Measurements from ENCODE around the gene BMPR1B. TPM values are rescaled to one million over a fixed set of nuclear protein-coding genes. Genes with fewer than 3 reads are reported as not detected.

Gene BMPR1B
- total and polyA plus RNA-seq, 9 of the 15 experiments (the other 6 are each of a cell fraction or from before 2014, with no cell fraction given) = 0.01 TPM; not detected in 8

DNA sequence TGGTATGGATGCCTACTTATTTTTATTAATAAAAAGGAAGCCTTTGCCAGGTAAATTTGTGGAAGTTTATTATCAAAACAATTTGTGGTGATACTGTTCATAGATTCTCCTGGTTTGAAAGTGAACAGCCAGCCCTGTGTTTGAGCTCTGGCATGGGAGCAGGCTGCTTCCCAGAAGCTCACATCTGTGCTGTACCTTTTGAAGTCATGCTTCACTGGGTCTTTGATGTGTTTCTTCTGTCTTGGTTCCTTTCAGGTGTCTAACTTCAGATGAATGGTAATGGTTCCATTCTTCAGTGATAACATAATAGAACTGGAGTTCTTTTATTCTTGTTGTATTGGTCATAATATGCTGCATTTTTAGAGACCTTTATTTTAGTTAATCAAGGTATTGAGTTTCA lies 85.5 kb downstream of the BMPR1B start:
- FAIRE-seq (no peak), ATAC-seq (no peak), DNase-seq (ENCODE audit: extremely low read depth in 1 of 4, low spot score in 3 of 4) (no peak)
- H2AFZ ChIP-seq (ENCODE audit: low read depth, low read length) = no peak overlapping the region
- H3K9ac ChIP-seq (ENCODE audit: insufficient read depth in 1 of 2, low read depth in 2 of 2, low read length in 2 of 2) = no peak overlapping the region
- H3K4me2 ChIP-seq (ENCODE audit: insufficient read depth, low read length) = no peak overlapping the region
- in situ Hi-C loops (cut with MboI) (no loop called here), intact Hi-C loops (cut with micrococcal nuclease) (no loop called here)
- no peak overlapping the region for H3K27ac ChIP-seq (ENCODE audit: extremely low read depth, low read depth, low read length)
- no peak for TF ChIP-seq PHTF2 (CRISPR knock-in tag; IDR thresholded peaks at IDR 0.05)
- TF ChIP-seq PPARD (CRISPR knock-in tag; IDR thresholded peaks at IDR 0.05) = no peak
- TF ChIP-seq ZNF23 (CRISPR knock-in tag; IDR thresholded peaks at IDR 0.05) = no peak
- no peak for TF ChIP-seq TOE1 (IDR thresholded peaks at IDR 0.05; ENCODE audit: borderline replicate concordance)
- no peak for TF ChIP-seq TOE1 (CRISPR knock-in tag; IDR thresholded peaks at IDR 0.05; ENCODE audit: borderline replicate concordance, low read depth)
- TF ChIP-seq MTF1 (CRISPR knock-in tag; IDR thresholded peaks at IDR 0.05; ENCODE audit: borderline replicate concordance) = no peak
- TF ChIP-seq, protein P1, sequence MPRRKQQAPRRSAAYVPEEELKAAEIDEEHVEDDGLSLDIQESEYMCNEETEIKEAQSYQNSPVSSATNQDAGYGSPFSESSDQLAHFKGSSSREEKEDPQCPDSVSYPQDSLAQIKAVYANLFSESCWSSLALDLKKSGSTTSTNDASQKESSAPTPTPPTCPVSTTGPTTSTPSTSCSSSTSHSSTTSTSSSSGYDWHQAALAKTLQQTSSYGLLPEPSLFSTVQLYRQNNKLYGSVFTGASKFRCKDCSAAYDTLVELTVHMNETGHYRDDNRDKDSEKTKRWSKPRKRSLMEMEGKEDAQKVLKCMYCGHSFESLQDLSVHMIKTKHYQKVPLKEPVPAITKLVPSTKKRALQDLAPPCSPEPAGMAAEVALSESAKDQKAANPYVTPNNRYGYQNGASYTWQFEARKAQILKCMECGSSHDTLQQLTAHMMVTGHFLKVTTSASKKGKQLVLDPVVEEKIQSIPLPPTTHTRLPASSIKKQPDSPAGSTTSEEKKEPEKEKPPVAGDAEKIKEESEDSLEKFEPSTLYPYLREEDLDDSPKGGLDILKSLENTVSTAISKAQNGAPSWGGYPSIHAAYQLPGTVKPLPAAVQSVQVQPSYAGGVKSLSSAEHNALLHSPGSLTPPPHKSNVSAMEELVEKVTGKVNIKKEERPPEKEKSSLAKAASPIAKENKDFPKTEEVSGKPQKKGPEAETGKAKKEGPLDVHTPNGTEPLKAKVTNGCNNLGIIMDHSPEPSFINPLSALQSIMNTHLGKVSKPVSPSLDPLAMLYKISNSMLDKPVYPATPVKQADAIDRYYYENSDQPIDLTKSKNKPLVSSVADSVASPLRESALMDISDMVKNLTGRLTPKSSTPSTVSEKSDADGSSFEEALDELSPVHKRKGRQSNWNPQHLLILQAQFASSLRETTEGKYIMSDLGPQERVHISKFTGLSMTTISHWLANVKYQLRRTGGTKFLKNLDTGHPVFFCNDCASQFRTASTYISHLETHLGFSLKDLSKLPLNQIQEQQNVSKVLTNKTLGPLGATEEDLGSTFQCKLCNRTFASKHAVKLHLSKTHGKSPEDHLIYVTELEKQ (CRISPR knock-in tag; IDR thresholded peaks at IDR 0.05) = no peak
- TF ChIP-seq THRA (IDR thresholded peaks at IDR 0.05) = no peak
- TF ChIP-seq CREBBP (IDR thresholded peaks at IDR 0.05; ENCODE audit: low read depth, low read length) = no peak
- TF ChIP-seq NCOA2 (IDR thresholded peaks at IDR 0.05; ENCODE audit: partially characterized antibody in 2 of 2) = no peak
- no peak for TF ChIP-seq ILK (tag; IDR thresholded peaks at IDR 0.05; ENCODE audit: borderline replicate concordance, low read depth)
- TF ChIP-seq ZNF133 (CRISPR knock-in tag; IDR thresholded peaks at IDR 0.05) = no peak
- TF ChIP-seq SMARCB1 (IDR thresholded peaks at IDR 0.05; ENCODE audit: insufficient read length, low read depth) = no peak
- no peak for TF ChIP-seq ZNF41 (CRISPR knock-in tag; conservative IDR thresholded peaks at IDR 0.05)
- TF ChIP-seq GATAD2B (IDR thresholded peaks at IDR 0.05; ENCODE audit: borderline replicate concordance) = no peak
- TF ChIP-seq, protein P2, sequence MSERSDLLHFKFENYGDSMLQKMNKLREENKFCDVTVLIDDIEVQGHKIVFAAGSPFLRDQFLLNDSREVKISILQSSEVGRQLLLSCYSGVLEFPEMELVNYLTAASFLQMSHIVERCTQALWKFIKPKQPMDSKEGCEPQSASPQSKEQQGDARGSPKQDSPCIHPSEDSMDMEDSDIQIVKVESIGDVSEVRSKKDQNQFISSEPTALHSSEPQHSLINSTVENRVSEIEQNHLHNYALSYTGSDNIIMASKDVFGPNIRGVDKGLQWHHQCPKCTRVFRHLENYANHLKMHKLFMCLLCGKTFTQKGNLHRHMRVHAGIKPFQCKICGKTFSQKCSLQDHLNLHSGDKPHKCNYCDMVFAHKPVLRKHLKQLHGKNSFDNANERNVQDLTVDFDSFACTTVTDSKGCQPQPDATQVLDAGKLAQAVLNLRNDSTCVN (CRISPR knock-in tag; IDR thresholded peaks at IDR 0.05) = no peak
- no peak for TF ChIP-seq MAFK (IDR thresholded peaks at IDR 0.05; ENCODE audit: low read length)
- no peak for TF ChIP-seq FOXK2 (conservative IDR thresholded peaks at IDR 0.05 in 1 of 2, IDR thresholded peaks at IDR 0.05 in 1 of 2; ENCODE audit: low read depth in 2 of 2)
- no peak for TF ChIP-seq POLR2AphosphoS5 (IDR thresholded peaks at IDR 0.05; ENCODE audit: control insufficient read depth, insufficient read depth, low read depth, low read length)
- H3K27me3 ChIP-seq (ENCODE audit: control insufficient read depth in 2 of 2, insufficient read depth in 2 of 2, low read length in 2 of 2) = no peaks in the 10 kb centered on the region
- H3K4me1 ChIP-seq (replicated peaks in 1 of 2; ENCODE audit: control insufficient read depth in 2 of 2, insufficient read depth in 2 of 2, low read length in 2 of 2) = peaks cover 0 to 2% of the 10 kb centered on the region in 2 experiments; a peak in 2 of 5 replicates
- no peaks in the 10 kb centered on the region for H3K9me1 ChIP-seq (ENCODE audit: control insufficient read depth, insufficient read depth, low read length)
- no peaks in the 10 kb centered on the region for H3K9me3 ChIP-seq (replicated peaks; ENCODE audit: control insufficient read depth, insufficient read depth, low read depth, low read length)
- POLR2A ChIA-PET = interaction anchor here (0.6 to 0.9 kb wide), 3 partner anchors 12 to 1069 kb away, joined by 3 to 5 read pairs (median 4); no protein-coding TSS in a partner anchor
- no peaks in the 10 kb centered on the region for H4K20me1 ChIP-seq (replicated peaks; ENCODE audit: control insufficient read depth, insufficient read depth, low read length)
- H3K36me3 ChIP-seq (ENCODE audit: control insufficient read depth, insufficient read depth, low read length) = no peaks in the 10 kb centered on the region
- BruUV-seq (replicated peaks) = no TSS peak
- CTCF ChIA-PET (ENCODE audit: low intra/inter-chr PET ratio) = no interaction called here
- H3K4me3 ChIP-seq = no peak overlapping the region
- H3K79me2 ChIP-seq (ENCODE audit: control insufficient read depth, insufficient read depth, low read length) = no peaks in the 10 kb centered on the region
